GM12878 (cell line): ENCODE measurements around the gene SLC1A1. TPM values are rescaled to one million over a fixed set of nuclear protein-coding genes. Genes with fewer than 3 reads are reported as not detected.

Source experiments
- ATAC-seq: fragments of 200-7000 bp; cut with Tn5 transposase; 3 replicates; pipeline ENCODE4 v1.9.1; 2020; ENCODE audit warnings: mild to moderate bottlenecking, moderate library complexity
- BruUV-seq: library from RNA; stranded (reverse); fragments of 400-500 nt; replicated peaks from 2 replicates; lab custom pipeline; 2021; lab: Mats Ljungman, UMichigan
- CTCF ChIA-PET: fragments of 300-600 bp; sonication (Branson Sonifier 250); formaldehyde crosslinking; extraction: SDS; loops from one replicate; lab custom pipeline; 2021; ENCODE audit warnings: inconsistent platforms; lab: Yijun Ruan, JAX
- POLR2A ChIA-PET: fragments of 350-600 bp; formaldehyde crosslinking; extraction: SDS; loops from one replicate; lab custom pipeline; 2021; ENCODE audit warnings: inconsistent platforms; lab: Charles Lee
- RAD21 ChIA-PET: fragments of 300-600 bp; sonication (Branson Sonifier 250); formaldehyde crosslinking; loops from one replicate; lab custom pipeline; 2023; ENCODE audit warnings: antibody characterized with exemption; ENCODE audit not compliant: unreplicated experiment; lab: Charles Lee
- SMC1A ChIA-PET: fragments of 300-600 bp; sonication (Branson Sonifier 250); formaldehyde crosslinking; loops from one replicate; lab custom pipeline; 2023; ENCODE audit not compliant: unreplicated experiment, uncharacterized antibody; lab: Charles Lee
- DNase-seq: peaks from one replicate; pipeline ENCODE4 v3.0.0-alpha.2; 2011; ENCODE audit warnings: low read depth, low spot score
- FAIRE-seq: peaks from 3 replicates; lab custom pipeline; 2011; peaks lifted over from hg19 to GRCh38; lab: Jason Lieb, UNC
- H2AFZ ChIP-seq: 2 replicates; pipeline ENCODE4 v1.6.0; 2011; ENCODE audit warnings: low read depth, low read length, control low read depth; ENCODE audit not compliant: control insufficient read depth
- H3K27ac ChIP-seq: 2 replicates; pipeline ENCODE4 v1.5.1; 2011; ENCODE audit warnings: control low read depth; ENCODE audit not compliant: control insufficient read depth, insufficient read depth
- H3K27me3 ChIP-seq, 2 experiments: replicated peaks in 1 of 2; 2 replicates each; pipeline versions ENCODE4 v1.6.0 to v1.6.1; 2011; ENCODE audit warnings: low read length in 1 of 2; ENCODE audit not compliant: control insufficient read depth in 2 of 2, insufficient read depth in 2 of 2
- H3K36me3 ChIP-seq, 2 experiments: 2 replicates each; pipeline ENCODE4 v1.5.1; 2011; ENCODE audit warnings: low read length in 1 of 2; ENCODE audit not compliant: control insufficient read depth in 2 of 2, insufficient read depth in 2 of 2
- H3K4me1 ChIP-seq: 2 replicates; pipeline ENCODE4 v1.6.1; 2011; ENCODE audit warnings: mild to moderate bottlenecking, low read length, moderate library complexity, mixed read lengths; ENCODE audit not compliant: control insufficient read depth, insufficient read depth
- H3K4me2 ChIP-seq: 2 replicates; pipeline ENCODE4 v1.6.0; 2011; ENCODE audit warnings: control low read depth; ENCODE audit not compliant: control insufficient read depth, insufficient read depth
- H3K4me3 ChIP-seq: fragments of 200-600 bp; sonication (generic); 2 replicates; pipeline ENCODE4 v1.5.1; 2016
- H3K79me2 ChIP-seq: 2 replicates; pipeline ENCODE4 v1.6.0; 2011; ENCODE audit warnings: low read length; ENCODE audit not compliant: control insufficient read depth, insufficient read depth
- H3K9ac ChIP-seq: 2 replicates; pipeline ENCODE4 v1.8.0; 2011; ENCODE audit warnings: low read length, control low read depth, mixed read lengths; ENCODE audit not compliant: control insufficient read depth, insufficient read depth
- H3K9me3 ChIP-seq: replicated peaks from 3 replicates; pipeline ENCODE4 v1.5.1; 2011; ENCODE audit warnings: mild to moderate bottlenecking, low read length; ENCODE audit not compliant: control insufficient read depth, insufficient read depth
- H4K20me1 ChIP-seq: 2 replicates; pipeline ENCODE4 v1.6.0; 2011; ENCODE audit not compliant: control insufficient read depth, insufficient read depth
- ATF7 ChIP-seq: fragments of 450-650 bp; IDR thresholded peaks from 2 replicates; pipeline ENCODE4 v1.6.1; 2016; ENCODE audit warnings: low read depth, mild to moderate bottlenecking
- BCL3 ChIP-seq: IDR thresholded peaks from 2 replicates; pipeline ENCODE4 v1.6.1; 2011; ENCODE audit warnings: borderline replicate concordance, low read depth, mild to moderate bottlenecking, moderate library complexity, low read length; ENCODE audit not compliant: insufficient read depth, poor library complexity, severe bottlenecking
- BCLAF1 ChIP-seq: fragments of 450-650 bp; IDR thresholded peaks from 2 replicates; pipeline ENCODE4 v1.6.1; 2017; ENCODE audit warnings: antibody characterized with exemption, mild to moderate bottlenecking, moderate library complexity
- BRCA1 ChIP-seq: IDR thresholded peaks from 2 replicates; pipeline ENCODE4 v1.6.1; 2011; ENCODE audit warnings: low read depth, low read length, improper control_type of control experiment
- CBX5 ChIP-seq: sonication (generic); IDR thresholded peaks from 2 replicates; pipeline ENCODE4 v1.6.1; 2016; ENCODE audit warnings: low read depth, moderate library complexity, mild to moderate bottlenecking, inconsistent platforms
- CHD1 ChIP-seq: IDR thresholded peaks from 2 replicates; pipeline ENCODE4 v1.6.1; 2012; ENCODE audit warnings: low read depth, low read length, improper control_type of control experiment
- MLLT1 ChIP-seq: fragments of 450-650 bp; IDR thresholded peaks from 2 replicates; pipeline ENCODE4 v1.6.1; 2016; ENCODE audit warnings: mild to moderate bottlenecking
- SREBF2 ChIP-seq: IDR thresholded peaks from 2 replicates; pipeline ENCODE4 v1.6.1; 2012; ENCODE audit warnings: mild to moderate bottlenecking, low read length
- ZNF592 ChIP-seq: fragments of 450-650 bp; IDR thresholded peaks from 2 replicates; pipeline ENCODE4 v1.6.1; 2017; ENCODE audit warnings: mild to moderate bottlenecking, moderate library complexity
- WGBS: methylation state at CpG from one replicate; pipeline ENCODE4 v1.1.6; 2016; ENCODE audit warnings: low lambda C conversion rate; ENCODE audit not compliant: insufficient replicate concordance, insufficient coverage; ENCODE audit errors: missing lambda C conversion rate; 5-methylcytosine and 5-hydroxymethylcytosine counted together
- in situ Hi-C: fragments of 300-500 bp; cut with MboI; formaldehyde crosslinking; loops from 9 replicates; pipeline ENCODE4 v1.14.3; 2018; ENCODE audit warnings: mixed read lengths
- intact Hi-C: fragments of 100-400 bp; cut with micrococcal nuclease; formaldehyde crosslinking; loops from one replicate; pipeline ENCODE4 v1.14.2; 2022; ENCODE audit not compliant: unreplicated experiment
- polyA plus RNA-seq, 11 experiments: library from polyadenylated mRNA; depleted of rRNA in 4 of 11; unstranded in 6 of 11; stranded (reverse) in 5 of 11; fragments of >200 nt; fragmentation: Nextera tagmentation in 4 of 11; fragmentation: Illumina TruSeq in 1 of 11; extraction: Ambion mirVana in 4 of 11; extraction: Trizol in 1 of 11; gene quantifications; 1 replicate in 1 of 11; 2 replicates in 10 of 11; pipeline versions ENCODE4 v1.2.1 to v1.2.3, GENCODE V29; 2011 to 2016; ENCODE audit warnings: inconsistent platforms in 2 of 11, missing spikeins in 2 of 11, low read depth in 1 of 11
- total RNA-seq, 4 experiments: library from RNA; depleted of rRNA in 3 of 4; stranded (reverse); fragments of >200 nt in 3 of 4; fragmentation: Illumina TruSeq in 1 of 4; extraction: Trizol in 1 of 4; gene quantifications; 2 replicates each; pipeline versions ENCODE4 v1.2.1 to v1.2.3, GENCODE V29; 2013 to 2021

The SLC1A1 gene
- total and polyA plus RNA-seq, 10 of the 15 experiments (the other 5 are each of a cell fraction or from before 2014, with no cell fraction given): 4.2 to 24.9 (median 18.3) TPM

- Histone ChIP-seq H3K4me3 (no peak overlapping the region), H3K9ac (no peak overlapping the region), H2AFZ (no peak overlapping the region), H3K79me2 (no peaks in the 10 kb centered on the region), H3K9me3 (no peaks in the 10 kb centered on the region), H3K36me3 (no peaks in the 10 kb centered on the region; a peak in 1 of 4 replicates), H4K20me1 (no peaks in the 10 kb centered on the region), H3K4me1 (no peaks in the 10 kb centered on the region), H3K27ac (no peak overlapping the region), H3K27me3 (no peaks in the 10 kb centered on the region), H3K4me2 (no peak overlapping the region)
- FAIRE-seq (no peak), ATAC-seq (no peak), DNase-seq (no peak)
- SMC1A ChIA-PET: interaction anchor here (0.8 kb wide), 1 partner anchor 23 kb away, joined by 3 read pairs; no protein-coding TSS in a partner anchor
- no TSS peak for BruUV-seq
- POLR2A ChIA-PET: no interaction called here
- intact Hi-C loops: no loop called here
- CTCF ChIA-PET: interaction anchor here (1.1 kb wide), 1 partner anchor 14 kb away, joined by 4 read pairs; no protein-coding TSS in a partner anchor
- in situ Hi-C loops: no loop called here
- RAD21 ChIA-PET: no interaction called here
- WGBS: 69% methylated on average over 4 of the region's 4 CpGs
- TF ChIP-seq BCLAF1: no peak
- TF ChIP-seq ZNF592: no peak
- TF ChIP-seq ATF7: no peak
- no peak for TF ChIP-seq CBX5
- TF ChIP-seq MLLT1: no peak
- TF ChIP-seq CHD1: no peak
- TF ChIP-seq SREBF2: no peak
- no peak for TF ChIP-seq BRCA1
- TF ChIP-seq BCL3: no peak
These were observed 100.8 kb downstream of the SLC1A1 start for GRCh38 chr9:4591123-4591500.
